NCI-H1930 (cell line): ENCODE measurements around the gene ACKR3.

Source experiments
- DNase-seq, 2 experiments: peaks; one replicate each; lab custom pipeline; 2025; lab: John Stamatoyannopoulos, UW

ACKR3 gene

DNA sequence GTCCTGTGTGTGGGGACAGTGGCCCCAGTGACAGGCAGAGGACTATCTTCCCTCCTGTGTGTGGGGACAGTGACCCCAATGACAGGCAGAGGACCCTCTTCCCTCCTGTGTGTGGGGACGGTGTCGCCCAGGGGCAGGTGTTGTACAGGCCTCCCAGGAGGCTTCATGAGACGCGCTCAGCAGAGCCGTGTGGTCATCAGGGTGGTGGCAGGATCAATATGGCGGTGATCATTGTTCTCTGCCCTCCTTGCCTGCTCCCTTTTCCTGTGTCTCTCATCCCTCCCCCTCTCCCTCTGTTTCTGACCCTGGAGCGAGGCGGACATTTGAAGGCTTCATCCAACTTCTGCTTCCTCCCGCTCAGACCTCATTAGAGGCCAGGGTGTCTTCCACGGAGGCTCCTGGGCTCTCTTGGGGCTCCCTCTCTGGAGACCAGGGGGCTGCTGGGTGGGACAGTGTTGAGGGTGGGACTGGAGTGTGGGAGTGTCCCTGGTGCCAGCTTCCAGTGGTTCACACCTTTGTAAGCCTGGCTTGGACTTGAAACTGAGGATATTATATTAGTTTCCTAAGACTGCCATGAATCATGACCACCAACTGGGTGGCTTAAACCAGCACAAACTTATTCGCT, 59.5 kb downstream of the ACKR3 start:
- DNase-seq, result no peak

GRCh38 chr2:236629961-236630872, 60.6 kb downstream of the ACKR3 start:
- DNase-seq, result no peak

DNA sequence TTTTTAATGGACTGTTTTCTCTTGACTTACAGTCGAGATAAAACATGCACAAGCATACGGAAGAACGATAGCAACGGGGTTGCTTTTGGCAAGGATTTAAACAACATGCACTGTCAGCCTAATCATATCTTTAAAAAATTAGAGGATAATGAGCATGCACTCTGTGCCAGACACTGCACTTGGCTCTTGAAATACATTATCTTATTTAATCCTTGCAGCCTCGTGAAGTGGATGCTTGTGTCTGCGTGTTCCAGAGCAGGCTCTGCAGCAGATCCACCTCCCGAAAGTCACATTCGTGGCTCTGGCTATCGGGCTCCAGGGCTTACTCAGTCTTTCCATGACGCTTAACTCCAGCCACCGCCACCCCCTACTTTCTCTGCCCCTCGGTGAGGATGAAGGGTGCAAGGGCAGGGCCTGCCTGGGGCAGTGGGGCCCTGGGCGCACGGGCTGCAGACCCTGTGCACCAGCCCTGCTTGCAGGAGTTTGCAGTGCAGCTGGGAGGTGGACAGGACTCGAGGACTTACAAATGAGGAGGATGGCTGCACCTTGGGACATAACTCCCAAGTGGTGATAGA, 61.7 kb downstream of the ACKR3 start:
- no peak for DNase-seq

- DNase-seq, result no peak
Observed at GRCh38 chr2:236631856-236632291, 62.2 kb downstream of the ACKR3 start.
